ENCODE results near the gene PDZD2.

DNA sequence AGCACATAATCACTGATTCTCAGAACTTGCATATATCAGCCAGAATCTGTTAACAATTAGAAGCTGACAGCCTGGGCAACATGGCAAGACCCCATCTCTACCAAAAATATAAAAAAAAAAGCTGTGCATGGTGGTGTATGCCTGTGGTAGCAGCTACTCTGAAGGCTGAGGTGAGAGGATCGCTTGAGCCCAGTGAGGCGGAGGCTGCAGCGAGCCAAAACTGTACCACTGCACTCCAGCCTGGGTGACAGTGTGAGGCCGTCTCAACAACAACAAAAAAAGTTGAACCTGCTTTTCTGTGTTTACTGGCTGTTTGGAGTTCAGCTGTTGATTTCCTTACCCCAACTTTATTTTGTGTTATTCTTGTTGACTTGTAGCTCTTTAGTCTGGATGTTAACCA is 468.4 kb downstream of the PDZD2 start:
- TF ChIP-seq EZH2 (IDR thresholded peaks at IDR 0.05), result no peak
- TF ChIP-seq, protein P1, sequence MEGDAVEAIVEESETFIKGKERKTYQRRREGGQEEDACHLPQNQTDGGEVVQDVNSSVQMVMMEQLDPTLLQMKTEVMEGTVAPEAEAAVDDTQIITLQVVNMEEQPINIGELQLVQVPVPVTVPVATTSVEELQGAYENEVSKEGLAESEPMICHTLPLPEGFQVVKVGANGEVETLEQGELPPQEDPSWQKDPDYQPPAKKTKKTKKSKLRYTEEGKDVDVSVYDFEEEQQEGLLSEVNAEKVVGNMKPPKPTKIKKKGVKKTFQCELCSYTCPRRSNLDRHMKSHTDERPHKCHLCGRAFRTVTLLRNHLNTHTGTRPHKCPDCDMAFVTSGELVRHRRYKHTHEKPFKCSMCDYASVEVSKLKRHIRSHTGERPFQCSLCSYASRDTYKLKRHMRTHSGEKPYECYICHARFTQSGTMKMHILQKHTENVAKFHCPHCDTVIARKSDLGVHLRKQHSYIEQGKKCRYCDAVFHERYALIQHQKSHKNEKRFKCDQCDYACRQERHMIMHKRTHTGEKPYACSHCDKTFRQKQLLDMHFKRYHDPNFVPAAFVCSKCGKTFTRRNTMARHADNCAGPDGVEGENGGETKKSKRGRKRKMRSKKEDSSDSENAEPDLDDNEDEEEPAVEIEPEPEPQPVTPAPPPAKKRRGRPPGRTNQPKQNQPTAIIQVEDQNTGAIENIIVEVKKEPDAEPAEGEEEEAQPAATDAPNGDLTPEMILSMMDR (IDR thresholded peaks at IDR 0.05), result no peak

All from neural progenitor cell (in vitro differentiated cells).